ENCODE measurements around the gene PNPLA5.

Gene PNPLA5

GRCh38 chr22:43838571-43839307 is 53.1 kb downstream of the PNPLA5 start:
- DNase-seq (ENCODE audit: low read depth): no peak

- DNase-seq (ENCODE audit: low read depth): no peak
Measured at GRCh38 chr22:43838161-43838560, 53.7 kb downstream of the PNPLA5 start.

DNA sequence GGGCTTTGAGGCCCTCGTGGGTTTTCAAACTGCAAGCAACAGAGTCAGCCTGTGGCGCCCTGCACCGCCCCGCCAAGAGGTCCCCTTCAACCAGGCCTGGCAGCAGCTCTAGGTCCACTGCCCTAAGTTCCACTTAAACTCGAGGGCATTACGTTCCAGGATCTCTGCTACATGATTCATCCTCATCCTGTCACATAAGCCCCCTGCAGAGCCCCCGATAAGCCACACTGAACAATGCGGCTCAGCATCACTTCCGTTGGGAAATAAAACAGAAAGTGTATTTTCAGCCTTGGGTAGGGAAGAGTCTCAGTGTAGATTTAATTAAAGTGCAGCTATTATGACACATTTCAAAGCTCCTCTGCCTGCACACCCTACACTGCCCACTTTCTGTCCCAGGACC is 54.1 kb downstream of the PNPLA5 start:
- DNase-seq (ENCODE audit: low read depth): no peak

DNA sequence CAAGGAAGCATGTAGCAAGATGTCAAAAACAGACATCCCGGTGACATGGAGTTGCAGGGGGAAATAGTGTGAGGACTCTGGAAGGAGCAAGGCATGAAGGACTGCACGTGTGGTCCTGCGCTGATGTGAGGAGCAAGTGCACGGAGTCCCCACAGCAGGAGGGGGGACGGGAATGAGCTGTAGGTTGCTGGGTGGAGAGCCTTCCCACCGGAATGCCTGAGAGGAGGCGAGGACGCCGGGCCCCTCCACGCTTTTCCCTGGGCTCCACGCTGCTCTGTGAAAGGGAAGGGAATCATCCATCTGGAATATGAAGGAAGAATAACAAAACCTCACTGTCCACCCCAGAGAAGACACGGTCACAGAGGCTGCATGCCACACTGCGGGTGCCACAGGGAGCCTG is 56.1 kb downstream of the PNPLA5 start:
- DNase-seq (ENCODE audit: low read depth): no peak

DNA sequence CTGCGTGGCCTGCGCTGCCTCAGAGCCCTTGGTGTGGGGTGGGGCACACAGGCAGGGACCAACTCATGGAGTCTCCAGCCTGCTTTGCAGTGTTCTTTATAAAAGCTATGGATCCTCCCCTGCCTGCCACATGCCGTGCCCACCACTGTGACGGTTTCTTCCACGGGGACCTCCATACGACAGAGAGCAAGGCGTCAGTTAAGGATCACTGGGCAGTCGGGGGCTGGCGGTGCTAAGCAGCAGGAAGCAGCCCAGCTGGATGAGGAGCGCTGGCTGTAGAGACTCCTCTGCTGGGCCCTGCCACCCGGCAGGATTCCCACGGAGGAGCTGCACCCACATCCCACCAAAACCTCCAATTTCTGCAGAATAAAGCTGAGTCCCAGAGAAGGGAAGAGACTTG is 56.6 kb downstream of the PNPLA5 start:
- no peak for DNase-seq (ENCODE audit: low read depth)

DNA sequence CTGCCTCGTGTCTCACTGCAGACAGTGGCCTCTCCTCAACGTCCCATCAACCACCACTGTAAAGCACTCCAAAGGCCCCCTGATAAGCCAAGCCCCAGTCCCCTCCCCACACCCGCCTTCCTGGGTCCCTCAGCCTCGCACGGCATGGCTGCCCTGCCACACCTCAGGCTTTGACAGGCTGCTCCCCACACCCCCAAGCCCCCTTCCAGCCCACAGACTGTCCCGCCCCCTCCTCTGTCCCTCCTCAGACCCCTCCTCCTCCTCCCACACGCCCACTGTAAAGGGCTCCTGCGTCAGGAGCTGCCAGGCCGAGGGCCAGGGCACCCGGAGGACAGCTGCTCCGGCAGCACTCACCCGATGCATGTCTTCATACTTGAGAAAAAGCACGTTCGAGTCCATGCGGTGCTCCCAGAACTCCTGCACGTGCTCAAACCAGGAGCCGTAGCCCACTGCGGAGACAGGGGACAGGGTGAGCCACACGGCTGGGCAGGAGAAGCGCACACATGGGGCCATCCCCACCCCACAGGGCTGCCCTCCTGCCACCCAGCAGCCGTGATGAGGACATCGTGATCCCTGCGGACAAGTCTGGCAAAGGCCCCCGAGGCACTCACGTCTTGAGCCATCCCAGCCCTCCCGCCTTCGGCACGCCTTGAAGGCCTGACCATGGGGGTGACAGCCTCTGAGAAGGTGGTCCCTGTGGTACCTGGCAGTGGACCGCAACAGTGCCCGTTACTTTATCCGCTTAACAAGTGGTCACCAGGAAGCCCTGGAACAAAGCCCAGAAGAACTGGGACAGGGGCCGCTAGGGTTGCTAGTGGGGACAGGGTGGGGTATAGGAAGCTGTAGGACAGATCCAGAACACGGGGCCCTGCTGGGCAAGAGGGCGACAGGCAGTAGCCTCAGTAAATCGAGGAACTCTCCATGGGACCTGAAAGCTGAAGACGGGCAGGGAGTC is 58.2 kb downstream of the PNPLA5 start:
- DNase-seq (ENCODE audit: low read depth): no peak

DNA sequence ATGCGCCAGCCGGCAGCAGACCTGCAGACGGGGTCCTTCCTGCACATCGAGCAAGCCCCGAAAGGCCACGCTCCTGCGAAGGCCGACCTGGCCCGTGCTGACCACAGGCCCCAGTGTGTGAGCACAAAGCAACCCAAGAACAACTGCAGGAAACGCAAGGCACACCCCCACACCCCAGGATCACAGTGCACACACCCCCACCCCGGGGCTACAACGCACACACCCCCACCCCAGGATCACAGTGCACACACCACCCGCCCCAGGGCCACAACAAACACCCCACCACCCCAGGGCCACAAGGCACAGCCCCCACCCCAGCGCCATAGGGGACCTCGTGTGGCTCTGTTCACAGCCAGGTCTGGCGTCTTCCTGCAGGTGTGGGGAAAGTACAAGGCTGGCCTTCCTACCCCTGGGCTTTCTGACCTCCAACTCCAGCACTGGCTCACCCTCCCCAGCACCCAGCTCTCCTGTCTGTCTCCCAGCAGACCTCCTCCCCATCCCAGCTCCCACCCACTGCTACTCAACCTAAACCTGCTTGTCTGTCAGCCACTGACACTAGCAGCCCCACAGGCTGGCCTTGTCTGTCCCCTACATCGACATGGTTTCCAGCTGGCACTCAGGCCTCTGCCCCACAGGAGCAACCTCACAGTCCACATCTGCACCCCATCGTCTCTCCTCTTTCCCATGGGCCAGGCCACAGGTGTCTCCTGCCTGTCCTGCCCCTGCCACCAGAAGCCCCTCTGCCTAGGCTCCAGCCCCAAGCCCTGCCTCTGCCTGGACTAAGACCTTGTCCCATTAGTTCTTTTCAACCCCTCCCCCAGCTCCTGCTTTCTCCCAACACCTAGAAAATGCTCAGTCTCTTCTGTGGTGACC is 59.2 kb downstream of the PNPLA5 start:
- DNase-seq (ENCODE audit: low read depth): no peak

DNA sequence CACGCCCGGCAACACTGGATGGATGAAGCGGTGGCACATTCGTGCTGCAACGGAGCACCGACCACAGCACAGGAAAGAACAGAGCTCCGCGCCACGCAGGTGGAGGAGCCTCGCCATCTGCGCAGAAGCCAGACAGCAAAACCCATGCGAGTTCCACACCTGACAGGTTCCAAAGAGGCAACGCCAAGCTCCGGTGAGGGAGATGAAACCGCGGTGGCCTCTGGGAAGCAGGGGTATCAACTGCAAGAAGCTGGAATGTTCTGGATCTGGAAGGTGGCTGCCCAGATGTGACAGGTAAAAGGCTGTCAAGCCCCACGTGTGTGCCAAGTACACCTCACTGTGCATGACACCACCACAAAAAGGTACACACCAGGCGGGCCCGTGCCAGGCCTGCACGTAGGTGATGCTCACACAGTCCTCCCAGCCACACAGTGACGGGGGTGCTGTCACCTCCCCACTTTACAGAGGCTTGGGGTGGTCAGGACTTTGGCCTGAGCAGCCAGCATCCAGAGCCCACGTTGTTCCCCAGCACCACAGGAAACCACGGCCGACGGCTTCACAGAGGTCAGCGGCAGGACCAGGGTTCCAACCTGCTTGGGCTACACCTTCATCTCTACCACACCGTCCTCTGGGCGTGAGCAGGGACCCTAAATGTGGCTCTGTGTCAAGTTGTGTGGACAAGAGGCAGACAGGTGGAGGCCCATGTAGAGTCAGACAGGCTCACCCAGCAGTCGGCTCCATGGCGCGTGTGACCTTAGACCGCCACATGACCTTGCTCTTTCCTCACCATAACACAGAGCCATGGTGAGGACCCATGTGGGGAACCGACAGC is 60.0 kb downstream of the PNPLA5 start:
- DNase-seq (ENCODE audit: low read depth): no peak

DNA sequence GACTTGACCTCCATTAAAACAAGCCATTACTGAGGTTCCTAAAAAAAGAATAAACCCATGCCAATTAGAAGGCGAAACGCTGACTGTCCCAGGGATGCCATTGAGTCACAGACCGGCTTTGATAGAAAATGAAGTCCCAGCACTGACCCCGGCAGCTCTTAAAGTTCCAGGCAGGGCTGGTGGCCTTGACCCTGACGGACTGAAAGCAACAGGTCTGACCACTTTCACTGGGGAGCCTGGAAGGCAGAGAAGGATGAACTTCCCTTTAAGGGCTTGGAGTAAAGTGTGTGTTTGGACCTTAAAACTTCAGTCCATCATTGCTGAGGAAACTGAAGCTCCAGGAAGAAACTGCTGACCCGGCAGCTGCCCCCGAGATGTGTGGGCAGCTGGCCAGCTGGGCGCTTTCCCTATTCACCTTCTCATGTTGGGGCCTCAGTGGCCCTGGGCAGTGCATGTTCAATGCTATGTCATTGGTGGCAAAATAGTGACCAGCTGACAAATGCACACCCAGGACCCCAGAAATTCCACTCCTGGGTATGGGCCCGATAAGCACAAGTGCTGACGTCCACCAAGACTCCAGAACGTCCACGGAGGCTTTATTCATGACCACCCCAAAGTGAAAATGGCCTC is 60.8 kb downstream of the PNPLA5 start:
- DNase-seq (ENCODE audit: low read depth): no peak

DNA sequence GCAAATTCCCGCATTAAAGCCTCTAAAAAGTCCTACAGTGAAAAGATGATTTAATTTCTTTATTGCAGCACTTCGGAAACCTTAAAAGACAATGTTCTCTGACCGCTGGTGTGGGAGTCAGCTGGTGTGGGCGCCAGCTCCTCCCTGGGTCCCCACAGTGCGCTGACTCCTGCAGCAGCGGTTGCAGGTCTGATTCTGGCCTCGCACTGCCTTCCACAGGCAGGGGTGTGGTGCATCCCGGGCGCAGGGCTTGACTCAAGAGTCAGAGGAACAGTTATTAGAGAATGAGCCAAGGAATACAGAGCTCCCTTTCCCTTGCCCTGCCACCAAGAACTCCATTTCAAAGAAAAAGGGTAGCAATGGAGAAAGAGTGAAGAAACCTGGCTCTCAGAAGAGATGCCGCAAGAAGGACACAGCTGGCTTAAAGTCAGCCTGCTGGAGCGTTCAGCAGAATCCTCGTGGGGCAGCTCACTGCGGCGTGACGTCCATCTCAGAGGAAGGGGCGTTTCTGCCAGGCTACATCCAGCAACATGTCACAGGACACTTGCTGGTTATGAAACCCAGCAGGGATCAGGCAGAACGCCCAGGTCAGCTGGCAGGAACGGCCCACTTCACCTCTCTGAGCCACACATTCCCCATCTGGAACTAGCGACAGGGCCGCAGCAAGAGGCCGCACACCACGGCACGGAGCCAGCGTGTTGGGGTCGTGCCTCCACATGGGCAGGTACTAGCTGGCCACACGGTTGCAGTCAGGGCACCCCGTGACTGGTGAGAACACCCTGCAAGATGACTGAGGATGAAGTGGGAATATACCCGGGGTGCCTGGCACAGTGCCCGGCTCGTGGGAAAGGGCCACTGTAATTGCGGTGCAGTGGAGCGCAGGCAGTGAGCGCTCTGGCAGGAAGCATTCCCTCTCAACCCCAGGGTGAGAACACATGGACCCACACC is 61.6 kb downstream of the PNPLA5 start:
- no peak for DNase-seq (ENCODE audit: low read depth)

Data from stimulated activated CD8-positive, alpha-beta memory T cell treated with anti-CD3 and anti-CD28 coated beads, Interleukin-12 subunit alpha, Interleukin-12 subunit beta, amount 100 ng/mL, for 4 hours (primary cell).